Adipose tissue (tissue), 3 donors: ENCODE measurements around the gene TADA2A. TPM values are rescaled to one million over a fixed set of nuclear protein-coding genes. Genes with fewer than 3 reads are reported as not detected.
A peak's percentile ranks its signal among the peaks of the same experiment; 100 is the strongest.

Source experiments
- H3K27ac ChIP-seq: one replicate; pipeline ENCODE4 v1.5.1; 2013; ENCODE audit warnings: low read depth, low read length
- WGBS, 3 donors: extraction: QIAGEN DNeasy Blood & Tissue Kit; methylation state at CpG; one replicate each; pipeline ENCODE4 v1.1.7; 2013; 5-methylcytosine and 5-hydroxymethylcytosine counted together
- polyA plus RNA-seq, 3 donors: library from polyadenylated mRNA; stranded (reverse); fragments of 200-250 nt; gene quantifications; one replicate each; pipeline ENCODE4 v1.2.3, GENCODE V29; 2013
- donor health status: healthy with polysubstance abuse.
- donor health status: Bipolar disorder and iron deficiency.
- donor health status: healthy.

Gene TADA2A
- polyA plus RNA-seq, 3 donors, result 4.5 to 8.3 (median 6.8) TPM

DNA sequence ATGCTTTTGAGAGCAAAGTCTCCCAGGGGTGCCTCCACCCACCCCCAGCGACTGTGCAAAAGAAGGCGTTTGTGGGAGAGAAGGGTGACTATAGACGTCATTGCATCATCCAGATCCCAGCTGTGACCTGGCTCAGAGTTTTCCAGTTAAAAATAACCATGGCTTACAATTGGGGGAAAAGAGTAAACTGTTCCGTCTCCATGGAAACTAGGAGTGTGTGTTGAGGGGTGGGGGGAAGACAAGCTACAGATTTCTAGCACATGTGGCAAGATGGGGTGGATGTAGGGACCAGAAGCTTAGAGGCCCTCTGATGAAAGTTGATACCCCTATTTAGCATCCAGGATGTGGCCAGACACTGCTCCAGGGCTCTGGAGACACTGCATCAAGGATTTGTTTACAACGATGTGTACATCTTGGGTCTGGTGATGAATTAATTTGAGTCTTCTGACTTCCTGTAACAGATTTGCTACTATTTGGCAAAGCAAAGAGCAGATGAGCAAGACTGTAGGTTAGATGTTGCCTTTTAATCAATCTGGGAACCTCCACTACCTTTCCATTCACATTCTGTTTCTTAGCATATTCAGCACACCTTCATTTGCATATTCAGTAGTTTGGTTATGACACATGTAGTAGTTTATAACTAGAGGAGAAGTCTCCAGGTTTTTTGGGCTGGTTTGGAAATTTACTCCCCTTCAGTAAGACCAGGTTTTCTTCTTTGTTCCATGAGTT is 76.8 kb downstream of the TADA2A start:
- 38 to 61% (median 43%) methylated on average over 5 of the region's 5 CpGs for WGBS, 3 donors
- H3K27ac ChIP-seq, result no peak overlapping the region

DNA sequence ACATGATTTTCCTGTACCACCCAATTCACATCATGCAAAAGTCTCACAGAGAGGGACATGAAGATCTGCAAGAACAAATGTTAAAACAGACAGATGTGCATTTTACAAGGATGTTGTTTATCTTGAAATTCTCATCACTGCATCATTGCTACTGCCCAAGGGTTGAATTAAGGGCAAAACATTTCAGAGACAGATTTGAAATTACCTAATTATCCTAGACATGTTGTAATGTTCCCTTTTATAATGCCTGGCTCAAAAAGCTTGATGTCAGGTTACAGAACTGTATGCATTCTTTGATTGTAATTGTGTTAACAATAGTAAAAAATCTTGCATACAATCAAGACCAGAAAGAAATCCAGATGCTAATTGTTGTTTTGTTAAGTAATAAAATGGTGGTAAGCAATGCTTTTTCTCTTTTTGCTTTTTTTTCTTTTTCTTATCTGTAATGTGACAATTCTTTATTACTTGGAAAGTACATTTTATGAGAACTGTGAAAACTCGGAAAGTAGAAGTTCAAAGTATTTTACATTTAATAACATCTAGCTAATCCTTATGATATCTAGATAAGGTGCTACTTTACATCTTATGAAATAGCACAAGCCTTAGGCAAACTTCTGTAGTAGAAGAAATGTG is 79.4 kb downstream of the TADA2A start:
- WGBS, 3 donors, result 73 to 84% (median 79%) methylated on average over 1 of the region's 1 CpG
- H3K27ac ChIP-seq, result no peak overlapping the region

DNA sequence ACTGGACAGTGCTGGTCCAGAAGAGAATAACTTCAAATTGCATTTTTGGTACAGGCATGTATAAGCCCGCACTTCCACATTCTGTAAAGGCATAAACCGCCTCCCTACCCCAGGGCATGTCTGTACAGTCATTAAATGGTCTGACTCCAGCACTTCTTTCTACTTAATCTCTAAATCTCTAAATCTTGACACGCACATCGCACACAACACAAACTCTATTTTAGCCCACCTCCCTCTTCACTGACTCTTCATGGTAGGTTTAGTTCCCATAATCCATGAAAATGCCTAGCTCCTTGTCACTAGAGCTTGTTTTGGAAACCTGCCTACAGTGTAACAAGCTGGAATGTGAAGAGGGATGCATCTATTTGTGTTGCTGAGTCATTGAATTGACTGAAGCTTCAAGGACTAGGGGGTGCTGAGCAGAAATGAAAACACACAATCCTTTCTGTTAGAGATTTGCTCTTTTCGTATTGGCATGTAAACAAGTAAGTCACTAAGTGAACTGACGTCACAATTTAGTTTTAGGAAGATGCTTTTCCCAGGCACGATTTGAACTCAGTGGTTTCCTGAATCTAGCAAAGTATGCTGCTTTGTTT is 81.4 kb downstream of the TADA2A start:
- no peak overlapping the region for H3K27ac ChIP-seq
- 34 to 35% (median 34%) methylated on average over 7 of the region's 7 CpGs for WGBS, 3 donors

DNA sequence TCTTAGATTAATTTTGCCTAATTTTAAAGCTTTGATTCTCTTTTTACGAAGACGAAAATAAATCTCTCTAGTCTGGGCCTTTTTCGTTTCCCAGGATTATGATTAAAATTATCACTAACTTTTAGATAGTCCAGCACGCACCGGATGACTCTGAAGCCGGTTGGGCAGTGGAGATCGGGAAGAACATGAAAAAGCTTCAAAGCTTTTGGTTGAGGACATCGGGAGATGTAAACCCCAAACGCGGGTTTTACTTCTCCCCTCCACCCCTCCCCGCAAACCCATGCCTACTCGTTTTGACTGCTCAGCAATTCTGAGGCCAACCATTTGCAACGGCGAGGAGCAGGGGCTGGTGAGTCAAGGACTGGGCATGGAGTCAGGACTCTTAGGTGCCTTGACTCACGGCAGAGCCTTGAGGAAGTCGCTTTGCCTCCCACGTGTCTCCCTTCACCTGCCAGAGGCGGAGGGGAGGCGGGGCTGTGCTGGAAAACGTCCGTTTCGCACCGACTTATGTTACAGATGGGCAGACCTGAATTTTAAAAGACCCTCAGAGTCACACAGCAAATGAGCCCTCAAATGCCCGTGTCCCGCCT is 82.0 kb downstream of the TADA2A start:
- no peak overlapping the region for H3K27ac ChIP-seq
- 1 to 2% (median 1%) methylated on average over 25 of the region's 25 CpGs for WGBS, 3 donors

DNA sequence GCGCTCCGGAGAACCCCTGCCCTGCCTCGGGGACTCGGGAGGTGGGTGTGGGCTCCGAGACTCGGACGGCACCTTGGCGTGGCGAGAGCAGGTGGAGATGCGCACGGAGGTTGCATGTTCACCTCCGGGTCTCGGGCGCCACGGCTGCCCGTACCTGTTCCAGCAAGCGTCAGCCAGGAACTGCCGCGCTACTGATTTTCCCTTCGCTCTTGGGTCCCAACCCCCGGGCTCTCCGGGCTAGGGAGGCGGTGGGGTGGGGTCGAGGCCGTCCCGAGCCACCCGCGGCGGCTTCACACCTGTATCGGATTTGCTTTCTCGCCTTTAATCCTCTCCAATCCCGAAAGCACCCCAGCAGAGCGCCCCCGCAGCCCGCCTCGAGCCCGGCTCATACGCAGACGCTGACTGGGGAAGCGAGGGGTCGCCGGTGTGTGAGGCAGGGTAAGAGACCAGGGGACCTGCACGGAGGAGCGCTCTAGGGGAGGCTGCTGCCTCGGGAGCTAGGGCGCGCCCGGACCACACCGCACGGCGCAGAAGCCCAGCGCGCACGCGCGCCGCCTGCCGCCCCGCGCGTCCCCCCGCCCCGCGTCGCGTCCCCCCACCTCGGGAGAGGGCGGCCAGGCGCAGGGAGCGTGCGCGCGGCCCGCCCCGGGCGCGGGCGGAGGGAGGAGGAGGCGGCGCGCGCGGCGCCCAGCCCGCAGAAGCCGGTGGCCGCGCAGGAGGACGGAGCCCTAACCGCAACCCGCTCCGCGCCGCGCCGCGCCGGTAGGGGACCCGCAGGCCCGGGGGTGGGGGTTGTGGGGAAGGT is 82.7 kb downstream of the TADA2A start, which contains the start of gene DUSP14:
TSS of gene DUSP14 (plus strand) at position 695 of the 805 bp plus-strand sequence. CDS start 22,382 bp downstream, outside the sequence.
- 0 to 1% (median 0%) methylated on average over 56 to 97 of the region's 100 CpGs for WGBS, 3 donors
- H3K27ac ChIP-seq, result peak within 1 kb of the TSS; percentile 8

DNA sequence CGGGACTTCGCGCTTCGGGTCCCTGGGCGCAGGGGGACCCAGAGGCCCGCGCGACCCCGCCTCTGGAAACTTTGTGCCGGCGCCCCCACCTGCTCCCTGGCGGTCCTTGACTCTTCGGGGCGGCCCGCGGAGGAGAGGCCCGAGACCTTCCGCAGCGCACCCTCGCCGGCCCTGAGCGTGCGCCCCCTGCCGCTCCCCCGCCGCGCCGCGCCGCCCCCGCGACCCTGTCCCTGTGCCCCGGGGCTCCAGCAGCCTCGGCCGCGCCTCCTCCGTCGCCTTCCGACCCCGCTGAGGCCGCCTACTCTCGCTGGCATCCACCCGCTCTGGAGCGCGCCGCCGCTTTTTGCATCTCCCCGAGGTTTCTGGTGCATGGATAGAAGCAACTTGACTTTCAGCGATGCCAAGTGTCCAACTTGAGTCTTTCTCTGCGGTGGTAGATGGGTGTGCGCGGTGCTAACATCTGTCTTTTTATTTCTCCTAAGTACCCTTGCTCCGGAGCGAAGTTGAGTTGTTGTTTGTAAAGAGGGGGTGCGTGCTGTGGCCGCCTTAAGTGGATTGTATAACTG is 83.4 kb downstream of the TADA2A start:
- H3K27ac ChIP-seq, result no peak overlapping the region
- WGBS, 3 donors, result 0 to 1% (median 1%) methylated on average over 32 to 56 of the region's 56 CpGs

DNA sequence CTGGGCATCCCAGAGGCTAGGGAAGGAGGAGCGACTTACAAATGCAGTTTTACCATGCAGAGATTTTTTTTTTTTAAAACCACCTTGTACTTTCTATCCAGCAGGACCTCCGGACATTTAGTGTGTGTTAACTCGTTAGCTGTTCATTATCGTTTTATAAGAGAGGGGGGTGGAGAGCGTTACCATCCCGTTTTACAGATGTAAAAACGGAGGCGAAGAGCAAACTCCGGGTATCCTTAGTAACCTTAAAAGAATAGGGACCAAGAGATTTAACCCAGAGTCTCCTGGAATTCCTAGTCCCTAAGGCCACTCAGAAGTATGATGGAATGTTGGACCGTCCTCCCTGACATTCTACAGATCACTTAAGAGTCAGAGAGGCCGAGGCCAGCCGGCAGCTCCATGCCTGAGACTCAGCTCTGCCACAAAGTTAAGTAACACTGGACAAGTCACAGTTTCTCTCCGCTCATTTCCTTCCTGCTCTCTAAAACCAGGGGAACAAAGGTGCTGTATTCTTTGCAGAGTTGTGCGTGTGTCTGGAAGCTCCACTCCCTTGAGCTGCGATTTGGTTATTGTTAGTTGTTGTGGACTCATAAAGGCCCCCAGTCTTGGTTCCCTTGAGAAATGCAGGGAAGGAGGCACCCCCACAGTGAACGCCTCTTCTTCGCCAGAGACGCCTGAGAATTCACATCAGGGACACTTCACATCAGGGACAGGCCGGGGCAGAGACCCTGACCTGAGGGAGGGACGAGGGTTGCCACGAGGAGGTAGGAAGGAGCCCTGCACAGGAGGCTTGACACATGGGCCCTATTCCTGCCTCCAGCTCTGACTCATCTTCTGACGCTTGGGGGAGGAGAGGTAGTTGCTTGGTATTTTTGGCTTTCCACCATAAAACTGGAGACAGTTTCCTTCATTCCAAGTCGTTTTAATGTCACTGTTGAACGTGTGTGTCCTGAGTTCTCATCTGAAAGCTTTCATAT is 84.2 kb downstream of the TADA2A start:
- H3K27ac ChIP-seq, result peak overlapping the region; percentile 8
- 18 to 50% (median 24%) methylated on average over 24 of the region's 24 CpGs for WGBS, 3 donors

DNA sequence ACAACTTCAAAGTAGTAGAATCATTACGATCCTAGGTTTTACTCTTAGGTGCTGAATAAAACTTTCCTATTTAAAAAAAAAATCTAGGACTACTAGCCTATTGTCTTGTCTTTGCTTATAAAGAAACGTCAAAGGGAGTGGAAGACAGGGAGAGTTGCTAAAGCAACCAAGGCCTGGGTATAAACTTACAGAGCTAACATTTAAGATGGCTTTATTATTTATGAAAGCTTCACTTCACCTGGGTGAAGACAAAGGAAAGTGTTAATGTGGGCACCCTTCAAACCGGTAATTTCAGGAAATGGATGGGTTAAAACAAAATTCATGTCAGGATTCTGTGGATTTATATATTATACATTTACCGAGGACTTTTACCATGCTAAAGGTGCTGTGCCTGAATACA is 85.5 kb downstream of the TADA2A start:
- H3K27ac ChIP-seq, result no peak overlapping the region
- WGBS, 3 donors, result 60 to 68% (median 67%) methylated on average over 4 of the region's 4 CpGs

DNA sequence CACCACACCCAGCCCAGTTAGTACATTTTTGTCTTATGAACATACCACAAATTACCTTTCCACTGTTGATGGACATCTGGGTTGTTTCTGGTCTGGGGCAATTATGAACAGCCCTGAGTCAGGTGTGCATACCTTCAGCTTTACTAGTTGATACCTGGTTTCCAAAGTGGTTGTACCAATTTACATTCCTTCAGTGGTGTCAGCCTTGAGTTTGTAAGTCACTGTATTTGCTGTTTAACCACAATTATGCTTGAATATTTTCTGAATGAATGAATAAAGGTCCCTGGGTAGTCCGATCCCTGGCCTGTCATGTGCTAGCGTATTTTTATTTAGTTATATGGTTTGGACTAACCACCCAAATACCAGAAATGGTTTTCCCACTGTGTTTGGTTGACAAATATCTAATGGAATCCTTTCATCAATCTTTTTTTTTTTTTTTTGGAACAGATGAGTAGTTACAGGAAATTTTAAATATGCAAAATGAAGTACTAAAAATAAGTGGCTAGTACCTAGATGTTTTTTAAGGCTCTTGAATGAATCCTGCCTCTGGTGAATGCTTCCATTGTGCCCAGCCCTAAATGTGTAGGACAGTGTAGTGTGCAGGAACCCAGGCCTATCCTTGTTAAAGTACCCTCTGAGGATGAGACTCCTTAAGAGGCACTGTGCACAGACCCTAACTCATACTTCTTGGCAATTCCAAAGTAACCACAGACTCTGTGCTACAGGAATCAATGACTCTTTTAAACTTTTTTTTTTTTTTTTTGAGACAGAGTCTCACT is 86.8 kb downstream of the TADA2A start:
- 87 to 88% (median 88%) methylated on average over 2 of the region's 2 CpGs for WGBS, 3 donors
- H3K27ac ChIP-seq, result no peak overlapping the region

DNA sequence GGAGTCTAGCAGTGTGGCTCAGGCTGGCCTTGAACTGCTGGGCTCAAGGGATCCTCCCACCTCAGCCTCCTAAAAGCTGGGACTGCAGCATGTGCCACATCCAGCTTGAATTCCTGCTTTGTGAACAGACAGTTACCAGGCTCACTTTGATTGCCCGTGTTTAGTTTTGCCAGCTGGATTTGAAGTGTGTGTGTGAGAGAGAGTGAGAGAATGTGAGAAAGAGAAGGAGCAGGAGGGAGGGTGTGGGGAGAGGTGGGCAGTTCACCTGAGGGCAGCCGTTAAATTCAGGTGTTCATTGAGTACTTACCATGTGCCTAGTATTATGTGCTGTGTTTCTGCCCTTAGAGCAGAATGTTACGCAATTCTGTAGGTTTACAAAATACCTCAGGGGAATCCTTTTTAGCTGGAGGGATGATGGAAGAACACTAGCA is 87.7 kb downstream of the TADA2A start:
- no peak overlapping the region for H3K27ac ChIP-seq
- WGBS, 3 donors, result 70 to 79% (median 79%) methylated on average over 3 of the region's 3 CpGs

DNA sequence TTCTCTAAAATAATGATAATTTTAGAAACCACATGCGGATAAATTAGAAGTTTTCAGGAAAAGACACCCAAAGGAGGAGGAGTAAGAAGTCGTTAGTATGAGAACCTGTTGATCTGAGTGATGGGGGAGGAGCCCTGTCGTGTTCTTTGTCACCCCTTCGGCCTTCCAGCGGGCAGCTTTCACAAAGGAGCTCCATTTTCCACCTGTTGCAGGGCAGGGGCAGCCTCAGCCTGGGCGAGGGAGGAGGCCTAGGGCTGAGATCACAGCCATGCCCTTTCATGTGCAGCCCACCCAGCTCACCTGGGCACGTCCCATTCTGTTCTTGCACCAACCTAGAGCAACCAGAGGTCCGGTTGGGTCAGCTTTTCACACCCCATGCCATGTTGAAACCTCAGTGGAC is 88.3 kb downstream of the TADA2A start:
- no peak overlapping the region for H3K27ac ChIP-seq
- 81 to 89% (median 89%) methylated on average over 8 of the region's 8 CpGs for WGBS, 3 donors

DNA sequence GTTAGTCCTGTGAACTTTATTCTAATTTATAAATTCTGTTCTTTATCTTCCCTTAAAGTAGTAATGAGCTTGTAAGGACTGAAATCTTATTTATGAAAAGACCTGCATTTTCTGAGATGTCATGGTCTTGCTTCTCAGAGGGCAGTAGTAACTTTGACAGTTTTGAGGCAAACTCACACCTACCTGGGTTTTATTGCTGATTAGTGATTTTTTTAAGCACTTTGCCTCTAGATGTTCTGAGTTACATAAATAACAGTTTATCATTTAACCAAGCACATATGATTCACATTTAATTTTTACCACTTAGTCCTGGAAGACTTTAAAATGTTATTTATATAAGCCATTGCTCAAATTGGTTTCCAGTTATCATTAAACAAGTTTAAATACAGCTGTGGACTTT is 93.7 kb downstream of the TADA2A start:
- no peak overlapping the region for H3K27ac ChIP-seq

DNA sequence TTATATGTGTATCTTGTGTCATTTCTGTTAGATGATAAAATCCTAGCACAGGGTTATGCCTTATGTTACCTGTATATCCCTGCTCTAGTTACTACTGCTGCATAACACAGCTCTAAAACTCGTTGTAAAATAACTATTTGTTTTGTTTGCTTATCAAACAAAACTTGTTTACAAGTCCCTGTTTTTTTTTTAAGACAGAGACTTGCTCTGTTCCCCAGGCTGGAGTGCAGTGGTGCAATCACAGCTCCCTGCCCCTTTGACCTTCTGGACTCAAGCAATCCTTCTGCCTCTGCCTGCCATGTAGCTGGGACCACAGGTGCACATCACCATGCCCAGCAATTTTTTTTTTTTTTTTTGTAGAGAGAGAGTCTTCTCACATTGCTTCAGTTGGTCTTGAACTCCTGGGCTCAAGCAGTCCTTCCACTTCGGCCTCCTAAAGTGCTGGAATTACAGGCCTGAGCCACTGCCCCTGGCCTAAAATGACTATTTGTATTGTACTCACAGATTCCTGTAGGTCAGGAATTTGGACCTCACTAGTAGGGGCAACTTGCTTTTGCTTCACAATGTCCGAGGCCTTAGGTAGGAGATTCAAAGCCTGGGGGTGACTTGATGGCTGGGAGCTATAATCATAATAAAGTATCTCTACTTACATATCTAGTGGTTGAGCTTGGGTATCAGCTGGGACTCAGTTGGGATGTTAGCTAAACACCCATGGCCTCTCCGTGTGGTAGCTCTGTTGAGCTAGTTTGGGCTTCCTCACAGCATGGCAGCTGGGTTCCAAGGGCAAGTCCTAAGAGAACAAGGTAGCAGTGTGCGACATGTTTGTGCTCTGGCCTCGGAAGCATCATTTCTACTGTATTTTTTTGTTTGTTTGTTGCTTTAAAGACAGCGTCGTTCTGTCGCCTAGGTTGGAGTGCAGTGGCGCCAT is 95.6 kb downstream of the TADA2A start:
- 87 to 89% (median 87%) methylated on average over 10 of the region's 10 CpGs for WGBS, 3 donors
- no peak overlapping the region for H3K27ac ChIP-seq

DNA sequence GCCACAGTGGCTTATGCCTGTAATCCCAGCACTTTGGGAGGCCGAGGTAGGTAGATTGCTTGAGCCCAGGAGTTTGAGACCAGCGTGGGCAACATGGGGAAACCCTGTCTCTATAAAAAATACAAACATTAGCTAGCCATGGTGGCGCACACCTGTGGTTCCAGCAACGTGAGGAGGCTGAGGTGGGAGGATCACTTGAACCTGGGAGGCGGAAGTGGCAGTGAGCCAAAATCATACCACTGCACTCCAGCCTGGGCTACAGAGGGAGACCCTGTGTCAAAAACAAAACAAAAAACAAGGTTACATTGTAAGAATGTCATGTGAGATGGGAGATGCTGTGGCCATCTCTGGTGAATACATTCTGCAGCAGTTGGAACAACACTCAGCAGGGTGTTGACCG is 96.5 kb downstream of the TADA2A start:
- H3K27ac ChIP-seq, result no peak overlapping the region
- 94 to 96% (median 96%) methylated on average over 6 of the region's 6 CpGs for WGBS, 3 donors

DNA sequence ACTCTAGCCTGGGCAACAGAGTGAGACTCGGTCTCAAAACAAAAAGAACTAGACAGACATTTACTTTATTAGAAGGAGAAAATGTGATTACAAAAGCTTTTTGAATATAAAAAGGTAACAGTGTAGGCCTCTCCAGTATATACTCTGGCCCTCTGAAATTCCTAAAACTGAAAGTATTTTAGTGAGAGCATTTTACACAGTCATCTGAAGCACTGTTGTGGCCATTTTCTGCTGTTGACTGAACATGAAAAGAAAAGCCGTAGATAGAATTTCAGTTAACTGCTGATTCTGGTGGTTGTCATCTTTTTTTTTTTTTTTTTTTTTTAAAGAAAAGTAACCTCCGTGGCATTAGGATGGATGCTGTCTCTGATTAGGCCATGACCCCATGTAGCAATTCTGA is 98.6 kb downstream of the TADA2A start:
- 91 to 92% (median 92%) methylated on average over 3 of the region's 3 CpGs for WGBS, 3 donors
- no peak overlapping the region for H3K27ac ChIP-seq
